RWPE1 (cell line): Measurements from ENCODE around the gene HMCN2.

Experiments used
- CTCF ChIA-PET: fragments of 350-600 bp; sonication (Branson Sonifier 250); formaldehyde crosslinking; extraction: SDS; loops from one replicate; lab custom pipeline; 2021; lab: Yijun Ruan, JAX
- POLR2A ChIA-PET: fragments of 400-600 bp; formaldehyde crosslinking; extraction: SDS; loops from one replicate; lab custom pipeline; 2020; ENCODE audit warnings: antibody characterized with exemption; ENCODE audit not compliant: low non-redundant PET; lab: Yijun Ruan, JAX
- DNase-seq: peaks from one replicate; pipeline ENCODE4 v3.0.0; 2012; ENCODE audit warnings: low spot score
- H3K27ac ChIP-seq: fragments of 450-650 bp; 2 replicates; pipeline ENCODE4 v1.5.1; 2017
- CTCF ChIP-seq: fragments of 450-650 bp; conservative IDR thresholded peaks from 2 replicates; pipeline ENCODE4 v1.5.1; 2017; ENCODE audit warnings: low read depth, mild to moderate bottlenecking

HMCN2 gene

GRCh38 chr9:130390986-130391385 lies 125.4 kb downstream of the HMCN2 start:
- TF ChIP-seq CTCF, result no peak
- no peak overlapping the region for H3K27ac ChIP-seq
- CTCF ChIA-PET, result no interaction called here
- POLR2A ChIA-PET, result no interaction called here
- DNase-seq, result no peak

GRCh38 chr9:130391866-130392265 lies 126.3 kb downstream of the HMCN2 start:
- H3K27ac ChIP-seq, result no peak overlapping the region
- no peak for DNase-seq
- TF ChIP-seq CTCF, result no peak
- CTCF ChIA-PET, result no interaction called here
- POLR2A ChIA-PET, result no interaction called here

GRCh38 chr9:130393681-130394071 lies 128.1 kb downstream of the HMCN2 start:
- TF ChIP-seq CTCF, result no peak
- POLR2A ChIA-PET, result no interaction called here
- CTCF ChIA-PET, result interaction anchor here (1.3 kb wide), 1 partner anchor 157 kb away, joined by 3 read pairs; no protein-coding TSS in a partner anchor
- no peak for DNase-seq
- no peak overlapping the region for H3K27ac ChIP-seq

GRCh38 chr9:130394320-130394719 lies 128.8 kb downstream of the HMCN2 start:
- TF ChIP-seq CTCF, result no peak
- no peak for DNase-seq
- ChIA-PET CTCF (no interaction called here), POLR2A (no interaction called here)
- H3K27ac ChIP-seq, result no peak overlapping the region

- ChIA-PET CTCF (no interaction called here), POLR2A (no interaction called here)
- DNase-seq, result no peak
- H3K27ac ChIP-seq, result no peak overlapping the region
- TF ChIP-seq CTCF, result no peak
Measured at GRCh38 chr9:130394814-130395470, 129.4 kb downstream of the HMCN2 start.

GRCh38 chr9:130395810-130396435 lies 130.4 kb downstream of the HMCN2 start:
- CTCF ChIA-PET, result interaction anchor here (0.6 kb wide), 1 partner anchor 231 kb away, joined by 3 read pairs; no protein-coding TSS in a partner anchor
- POLR2A ChIA-PET, result interaction anchor here (0.5 kb wide), 1 partner anchor 245 kb away, joined by 3 read pairs; no protein-coding TSS in a partner anchor
- TF ChIP-seq CTCF, result no peak
- no peak overlapping the region for H3K27ac ChIP-seq
- no peak for DNase-seq
